ENCODE data around the gene GPR137. TPM values are rescaled to one million over a fixed set of nuclear protein-coding genes. Genes with fewer than 3 reads are reported as not detected.

Gene GPR137
- total and polyA plus RNA-seq, 2 donors from 2014 or later = 44.0 to 48.4 TPM

DNA sequence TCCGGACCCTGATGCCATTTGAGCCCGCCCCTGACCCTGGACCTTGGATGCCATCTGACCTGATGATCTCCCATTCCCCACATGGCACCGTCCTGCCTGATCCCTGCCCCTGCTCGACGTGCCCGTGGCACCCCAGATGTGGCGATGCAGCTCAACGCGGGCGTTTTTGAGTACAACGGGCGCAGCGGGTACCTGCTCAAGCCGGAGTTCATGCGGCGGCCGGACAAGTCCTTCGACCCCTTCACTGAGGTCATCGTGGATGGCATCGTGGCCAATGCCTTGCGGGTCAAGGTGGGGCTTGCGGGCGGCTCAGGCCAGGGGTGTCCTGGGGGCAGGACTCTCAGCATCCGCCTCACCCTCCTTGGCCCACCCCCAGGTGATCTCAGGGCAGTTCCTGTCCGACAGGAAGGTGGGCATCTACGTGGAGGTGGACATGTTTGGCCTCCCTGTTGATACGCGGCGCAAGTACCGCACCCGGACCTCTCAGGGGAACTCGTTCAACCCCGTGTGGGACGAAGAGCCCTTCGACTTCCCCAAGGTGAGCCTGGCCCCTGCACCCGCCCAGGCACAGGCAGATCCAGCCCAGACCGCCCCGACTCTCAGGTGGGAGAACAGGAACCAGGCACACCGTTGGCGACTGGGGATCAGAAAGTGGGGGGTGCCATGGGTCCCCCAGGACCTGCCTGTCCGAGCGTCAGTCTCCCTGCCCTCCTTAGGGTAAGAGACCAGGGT lies 23.2 kb upstream of the GPR137 start:
- H3K9me3 ChIP-seq (ENCODE audit: control insufficient read depth in 2 of 3, insufficient read depth in 1 of 3, low read length in 3 of 3) = no peaks in the 10 kb centered on the region
- no peak overlapping the region for H3K27ac ChIP-seq (ENCODE audit: low read depth in 2 of 2, low read length in 2 of 2)
- no peak overlapping the region for H3K4me3 ChIP-seq (ENCODE audit: low read length in 3 of 3)
- FAIRE-seq (no peak), DNase-seq (peak in 1 of 5 donors; percentile 75)
- H3K9ac ChIP-seq (ENCODE audit: low read length in 3 of 3) = no peak overlapping the region
- no peaks in the 10 kb centered on the region for H3K4me1 ChIP-seq (ENCODE audit: control insufficient read depth in 2 of 3, insufficient read depth in 2 of 3, low read depth in 1 of 3, low read length in 3 of 3)
- H3K27me3 ChIP-seq (ENCODE audit: control insufficient read depth, insufficient read depth, low read length) = no peaks in the 10 kb centered on the region
- peaks cover 0 to 10% (median 0%) of the 10 kb centered on the region in 3 donors for H3K36me3 ChIP-seq (ENCODE audit: control insufficient read depth in 2 of 3, insufficient read depth in 3 of 3, low read length in 3 of 3)
- TF ChIP-seq, protein P1, sequence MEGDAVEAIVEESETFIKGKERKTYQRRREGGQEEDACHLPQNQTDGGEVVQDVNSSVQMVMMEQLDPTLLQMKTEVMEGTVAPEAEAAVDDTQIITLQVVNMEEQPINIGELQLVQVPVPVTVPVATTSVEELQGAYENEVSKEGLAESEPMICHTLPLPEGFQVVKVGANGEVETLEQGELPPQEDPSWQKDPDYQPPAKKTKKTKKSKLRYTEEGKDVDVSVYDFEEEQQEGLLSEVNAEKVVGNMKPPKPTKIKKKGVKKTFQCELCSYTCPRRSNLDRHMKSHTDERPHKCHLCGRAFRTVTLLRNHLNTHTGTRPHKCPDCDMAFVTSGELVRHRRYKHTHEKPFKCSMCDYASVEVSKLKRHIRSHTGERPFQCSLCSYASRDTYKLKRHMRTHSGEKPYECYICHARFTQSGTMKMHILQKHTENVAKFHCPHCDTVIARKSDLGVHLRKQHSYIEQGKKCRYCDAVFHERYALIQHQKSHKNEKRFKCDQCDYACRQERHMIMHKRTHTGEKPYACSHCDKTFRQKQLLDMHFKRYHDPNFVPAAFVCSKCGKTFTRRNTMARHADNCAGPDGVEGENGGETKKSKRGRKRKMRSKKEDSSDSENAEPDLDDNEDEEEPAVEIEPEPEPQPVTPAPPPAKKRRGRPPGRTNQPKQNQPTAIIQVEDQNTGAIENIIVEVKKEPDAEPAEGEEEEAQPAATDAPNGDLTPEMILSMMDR (IDR thresholded peaks at IDR 0.05; ENCODE audit: borderline replicate concordance, extremely low read depth, insufficient read depth) = no peak
- intact Hi-C loops (cut with DNase I) = no loop called here

DNA sequence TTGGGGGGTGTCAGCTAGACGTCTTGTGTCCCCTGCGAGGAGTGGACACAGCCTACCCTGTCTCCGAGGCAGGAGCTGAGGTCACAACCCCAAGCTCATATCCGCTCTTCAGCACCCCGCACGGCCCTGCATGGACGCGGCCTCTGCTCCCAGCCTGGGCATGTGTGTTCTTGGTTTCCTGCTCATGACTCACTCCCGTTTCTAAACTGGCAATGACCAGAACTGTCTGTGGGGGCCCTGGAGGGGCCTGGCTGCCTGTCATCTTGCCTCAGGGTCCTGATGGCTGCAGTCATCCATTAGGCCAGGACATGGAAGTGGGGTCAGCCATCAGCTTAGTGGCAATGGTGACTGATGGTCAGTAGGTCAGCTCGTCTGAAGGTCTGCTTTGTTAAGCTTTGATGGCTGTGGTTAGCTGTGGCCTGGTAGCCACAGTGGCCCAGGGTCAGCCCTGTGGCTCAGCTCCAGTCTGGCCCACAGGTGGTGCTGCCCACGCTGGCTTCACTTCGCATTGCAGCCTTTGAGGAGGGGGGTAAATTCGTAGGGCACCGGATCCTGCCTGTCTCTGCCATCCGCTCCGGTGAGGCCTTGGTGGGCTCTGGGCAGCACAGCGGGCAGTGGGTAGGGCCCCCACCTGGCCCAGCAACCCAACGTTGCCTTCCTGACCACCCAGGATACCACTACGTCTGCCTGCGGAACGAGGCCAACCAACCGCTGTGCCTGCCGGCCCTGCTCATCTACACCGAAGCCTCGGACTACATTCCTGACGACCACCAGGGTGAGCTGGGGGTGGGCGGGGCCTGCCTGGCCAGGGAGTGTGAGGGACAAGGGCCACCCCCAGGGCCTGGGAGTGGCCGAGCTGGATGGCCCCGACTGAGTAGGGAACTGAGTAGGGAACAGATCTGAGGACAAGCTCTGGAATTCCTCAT lies 22.4 kb upstream of the GPR137 start:
- no peak for FAIRE-seq

DNA sequence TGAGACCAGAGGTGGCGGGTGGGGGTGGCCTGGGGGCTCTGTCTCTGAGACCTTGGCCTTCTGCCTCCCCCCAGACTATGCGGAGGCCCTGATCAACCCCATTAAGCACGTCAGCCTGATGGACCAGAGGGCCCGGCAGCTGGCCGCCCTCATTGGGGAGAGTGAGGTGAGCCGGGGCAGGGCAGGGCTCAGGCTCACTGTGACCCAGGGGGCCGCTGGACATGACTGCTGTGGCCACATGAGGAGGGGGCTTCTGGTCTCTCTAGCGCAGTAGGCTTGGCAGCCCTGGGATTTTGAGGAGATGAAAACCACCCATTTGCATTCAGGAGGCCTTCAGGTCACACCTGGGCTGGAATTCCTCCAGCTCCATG lies 21.7 kb upstream of the GPR137 start:
- H3K9me3 ChIP-seq (ENCODE audit: control insufficient read depth in 2 of 3, insufficient read depth in 1 of 3, low read length in 3 of 3) = no peaks in the 10 kb centered on the region
- intact Hi-C loops (cut with DNase I) = no loop called here
- H3K4me1 ChIP-seq (ENCODE audit: control insufficient read depth in 2 of 3, insufficient read depth in 2 of 3, low read depth in 1 of 3, low read length in 3 of 3) = peaks cover 0 to 12% (median 8%) of the 10 kb centered on the region in 3 donors
- no peak overlapping the region for H3K27ac ChIP-seq (ENCODE audit: low read depth in 2 of 2, low read length in 2 of 2)
- no peaks in the 10 kb centered on the region for H3K27me3 ChIP-seq (ENCODE audit: control insufficient read depth, insufficient read depth, low read length)
- no peak overlapping the region for H3K9ac ChIP-seq (ENCODE audit: low read length in 3 of 3)
- H3K4me3 ChIP-seq (ENCODE audit: low read length in 3 of 3) = no peak overlapping the region
- TF ChIP-seq, protein P1 (IDR thresholded peaks at IDR 0.05; ENCODE audit: borderline replicate concordance, extremely low read depth, insufficient read depth) = no peak
- no peak for DNase-seq
- FAIRE-seq = no peak
- H3K36me3 ChIP-seq (ENCODE audit: control insufficient read depth in 2 of 3, insufficient read depth in 3 of 3, low read length in 3 of 3) = peaks cover 0 to 8% (median 0%) of the 10 kb centered on the region in 3 donors

More for the DNA sequence above, 22.4 kb upstream of the GPR137 start:
- Histone ChIP-seq H3K36me3 (ENCODE audit: control insufficient read depth in 2 of 3, insufficient read depth in 3 of 3, low read length in 3 of 3) (peaks cover 0 to 10% (median 0%) of the 10 kb centered on the region in 3 donors), H3K27me3 (ENCODE audit: control insufficient read depth, insufficient read depth, low read length) (no peaks in the 10 kb centered on the region), H3K9ac (ENCODE audit: low read length in 3 of 3) (no peak overlapping the region), H3K27ac (ENCODE audit: low read depth in 2 of 2, low read length in 2 of 2) (no peak overlapping the region), H3K4me3 (ENCODE audit: low read length in 3 of 3) (no peak overlapping the region), H3K4me1 (ENCODE audit: control insufficient read depth in 2 of 3, insufficient read depth in 2 of 3, low read depth in 1 of 3, low read length in 3 of 3) (peaks cover 0 to 5% (median 2%) of the 10 kb centered on the region in 3 donors), H3K9me3 (ENCODE audit: control insufficient read depth in 2 of 3, insufficient read depth in 1 of 3, low read length in 3 of 3) (no peaks in the 10 kb centered on the region)
- TF ChIP-seq, protein P1 (IDR thresholded peaks at IDR 0.05; ENCODE audit: borderline replicate concordance, extremely low read depth, insufficient read depth) = no peak
- intact Hi-C loops (cut with DNase I) = no loop called here
- peak; percentile 65 to 85 (median 73) for DNase-seq

Data from kidney (tissue), 14 donors.